Uterus (tissue), 4 donors: ENCODE measurements around the gene IGF2R. TPM values are rescaled to one million over a fixed set of nuclear protein-coding genes. Genes with fewer than 3 reads are reported as not detected.

Experiments
- DNase-seq, 2 donors: peaks; one replicate each; pipeline ENCODE4 v3.0.0-alpha.2; 2019 to 2020
- H3K27ac ChIP-seq, 2 donors: fragments of 200-600 bp; sonication (generic); 1 replicate in 1 of 2; 2 replicates in 1 of 2; pipeline ENCODE4 v1.5.1; 2016 to 2018
- H3K27me3 ChIP-seq, 2 donors: fragments of 200-600 bp; sonication (generic); one replicate each; pipeline ENCODE4 v1.5.1; 2018 to 2019; ENCODE audit warnings: control low read depth in 1 of 2
- H3K36me3 ChIP-seq, 2 donors: fragments of 200-600 bp; sonication (generic); one replicate each; pipeline ENCODE4 v1.5.1; 2019; ENCODE audit warnings: control low read depth in 1 of 2
- H3K4me1 ChIP-seq, 2 donors: fragments of 200-600 bp; sonication (generic); one replicate each; pipeline ENCODE4 v1.5.1; 2018 to 2019; ENCODE audit warnings: control low read depth in 1 of 2
- H3K4me3 ChIP-seq, 2 donors: fragments of 200-600 bp; sonication (generic); 1 replicate in 1 of 2; 2 replicates in 1 of 2; pipeline ENCODE4 v1.5.1; 2018 to 2019; ENCODE audit warnings: mild to moderate bottlenecking in 1 of 2
- H3K9me3 ChIP-seq, 2 donors: fragments of 200-600 bp; sonication (generic); one replicate each; pipeline ENCODE4 v1.5.1; 2019; ENCODE audit warnings: control low read depth in 1 of 2
- CTCF ChIP-seq, 4 experiments: fragments of 200-600 bp in 2 of 4; fragments of 450-650 bp in 2 of 4; sonication (generic) in 2 of 4; IDR thresholded peaks; one replicate each; pipeline ENCODE4 v1.5.1; 2016 to 2019; ENCODE audit warnings: antibody characterized with exemption in 4 of 4, mild to moderate bottlenecking in 2 of 4, moderate library complexity in 1 of 4
- POLR2A ChIP-seq, 2 donors: fragments of 450-650 bp; IDR thresholded peaks; one replicate each; pipeline ENCODE4 v1.6.1; 2016; ENCODE audit warnings: antibody characterized with exemption in 2 of 2, mild to moderate bottlenecking in 1 of 2, moderate library complexity in 1 of 2
- intact Hi-C: fragments of 100-400 bp; cut with DNase I; formaldehyde crosslinking; loops from one replicate; pipeline ENCODE4 v1.15.1; 2023; ENCODE audit warnings: low total_unique reads
- total RNA-seq, 4 donors: library from RNA; depleted of rRNA in 3 of 4; stranded (reverse); fragments of >200 nt in 3 of 4; gene quantifications; one replicate each; pipeline versions ENCODE4 v1.1.0 to v1.2.4, GENCODE V29; 2014 to 2023
- donor health status: DM: yes; HTN: yes; CAD: no.

IGF2R gene
- total RNA-seq, 4 donors from 2014 or later, result 36.5 to 91.7 (median 61.7) TPM

GRCh38 chr6:160060920-160061447 is 92.1 kb downstream of the IGF2R start:
- H3K36me3 ChIP-seq, result no peaks in the 10 kb centered on the region
- TF ChIP-seq CTCF (IDR thresholded peaks at IDR 0.05) (no peak), POLR2A (IDR thresholded peaks at IDR 0.05) (no peak)
- DNase-seq, result no peak

GRCh38 chr6:160063771-160064413 is 95.0 kb downstream of the IGF2R start:
- Histone ChIP-seq H3K9me3 (no peaks in the 10 kb centered on the region), H3K27me3 (no peaks in the 10 kb centered on the region), H3K27ac (no peak overlapping the region), H3K4me1 (no peaks in the 10 kb centered on the region), H3K4me3 (no peak overlapping the region), H3K36me3 (no peaks in the 10 kb centered on the region)
- TF ChIP-seq POLR2A (IDR thresholded peaks at IDR 0.05), result no peak
- TF ChIP-seq CTCF (IDR thresholded peaks at IDR 0.05), result no peak
- no peak for DNase-seq
- intact Hi-C loops, result no loop called here

More at GRCh38 chr6:160060920-160061447, 92.1 kb downstream of the IGF2R start:
- Histone ChIP-seq H3K4me3 (no peak overlapping the region), H3K27ac (no peak overlapping the region), H3K4me1 (no peaks in the 10 kb centered on the region), H3K27me3 (no peaks in the 10 kb centered on the region), H3K9me3 (no peaks in the 10 kb centered on the region)
- intact Hi-C loops, result no loop called here

- no peaks in the 10 kb centered on the region for H3K9me3 ChIP-seq
- H3K36me3 ChIP-seq, result no peaks in the 10 kb centered on the region
- H3K27ac ChIP-seq, result no peak overlapping the region
- no peak for DNase-seq
- no peak for TF ChIP-seq POLR2A (IDR thresholded peaks at IDR 0.05)
- no peak for TF ChIP-seq CTCF (IDR thresholded peaks at IDR 0.05)
- H3K4me1 ChIP-seq, result no peaks in the 10 kb centered on the region
- H3K27me3 ChIP-seq, result no peaks in the 10 kb centered on the region
- intact Hi-C loops, result no loop called here
- no peak overlapping the region for H3K4me3 ChIP-seq
Measured at GRCh38 chr6:160065200-160065599, 96.3 kb downstream of the IGF2R start.

- TF ChIP-seq POLR2A (IDR thresholded peaks at IDR 0.05), result no peak
- DNase-seq, result no peak
- no peaks in the 10 kb centered on the region for H3K36me3 ChIP-seq
- no peaks in the 10 kb centered on the region for H3K9me3 ChIP-seq
- no peaks in the 10 kb centered on the region for H3K4me1 ChIP-seq
- intact Hi-C loops, result no loop called here
- H3K4me3 ChIP-seq, result no peak overlapping the region
- H3K27me3 ChIP-seq, result no peaks in the 10 kb centered on the region
- H3K27ac ChIP-seq, result no peak overlapping the region
Measured at GRCh38 chr6:160067564-160067963, 98.7 kb downstream of the IGF2R start.

GRCh38 chr6:160068346-160068745 is 99.5 kb downstream of the IGF2R start:
- intact Hi-C loops, result no loop called here
- no peak overlapping the region for H3K27ac ChIP-seq
- H3K36me3 ChIP-seq, result no peaks in the 10 kb centered on the region
- no peaks in the 10 kb centered on the region for H3K4me1 ChIP-seq
- H3K9me3 ChIP-seq, result no peaks in the 10 kb centered on the region
- H3K27me3 ChIP-seq, result no peaks in the 10 kb centered on the region
- TF ChIP-seq CTCF (IDR thresholded peaks at IDR 0.05) (no peak), POLR2A (IDR thresholded peaks at IDR 0.05) (no peak)
- H3K4me3 ChIP-seq, result no peak overlapping the region
- no peak for DNase-seq
